ENCODE results near the gene PIK3R1.

DNA sequence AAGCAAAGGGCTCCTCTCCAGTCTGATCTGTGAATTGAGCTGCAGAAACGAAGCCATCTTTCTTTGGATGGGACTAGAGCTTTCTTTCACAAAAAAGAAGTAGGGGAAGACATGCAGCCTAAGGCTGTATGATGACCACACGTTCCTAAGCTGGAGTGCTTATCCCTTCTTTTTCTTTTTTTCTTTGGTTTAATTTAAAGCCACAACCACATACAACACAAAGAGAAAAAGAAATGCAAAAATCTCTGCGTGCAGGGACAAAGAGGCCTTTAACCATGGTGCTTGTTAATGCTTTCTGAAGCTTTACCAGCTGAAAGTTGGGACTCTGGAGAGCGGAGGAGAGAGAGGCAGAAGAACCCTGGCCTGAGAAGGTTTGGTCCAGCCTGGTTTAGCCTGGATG is 82.1 kb downstream of the PIK3R1 start:
- TF ChIP-seq, protein P1, sequence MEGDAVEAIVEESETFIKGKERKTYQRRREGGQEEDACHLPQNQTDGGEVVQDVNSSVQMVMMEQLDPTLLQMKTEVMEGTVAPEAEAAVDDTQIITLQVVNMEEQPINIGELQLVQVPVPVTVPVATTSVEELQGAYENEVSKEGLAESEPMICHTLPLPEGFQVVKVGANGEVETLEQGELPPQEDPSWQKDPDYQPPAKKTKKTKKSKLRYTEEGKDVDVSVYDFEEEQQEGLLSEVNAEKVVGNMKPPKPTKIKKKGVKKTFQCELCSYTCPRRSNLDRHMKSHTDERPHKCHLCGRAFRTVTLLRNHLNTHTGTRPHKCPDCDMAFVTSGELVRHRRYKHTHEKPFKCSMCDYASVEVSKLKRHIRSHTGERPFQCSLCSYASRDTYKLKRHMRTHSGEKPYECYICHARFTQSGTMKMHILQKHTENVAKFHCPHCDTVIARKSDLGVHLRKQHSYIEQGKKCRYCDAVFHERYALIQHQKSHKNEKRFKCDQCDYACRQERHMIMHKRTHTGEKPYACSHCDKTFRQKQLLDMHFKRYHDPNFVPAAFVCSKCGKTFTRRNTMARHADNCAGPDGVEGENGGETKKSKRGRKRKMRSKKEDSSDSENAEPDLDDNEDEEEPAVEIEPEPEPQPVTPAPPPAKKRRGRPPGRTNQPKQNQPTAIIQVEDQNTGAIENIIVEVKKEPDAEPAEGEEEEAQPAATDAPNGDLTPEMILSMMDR (IDR thresholded peaks at IDR 0.05; ENCODE audit: low read depth, low read length) = no peak
- no peak for TF ChIP-seq EZH2phosphoT487 (IDR thresholded peaks at IDR 0.05; ENCODE audit: low read depth)
